ENCODE data around the gene ABHD2.

DNA sequence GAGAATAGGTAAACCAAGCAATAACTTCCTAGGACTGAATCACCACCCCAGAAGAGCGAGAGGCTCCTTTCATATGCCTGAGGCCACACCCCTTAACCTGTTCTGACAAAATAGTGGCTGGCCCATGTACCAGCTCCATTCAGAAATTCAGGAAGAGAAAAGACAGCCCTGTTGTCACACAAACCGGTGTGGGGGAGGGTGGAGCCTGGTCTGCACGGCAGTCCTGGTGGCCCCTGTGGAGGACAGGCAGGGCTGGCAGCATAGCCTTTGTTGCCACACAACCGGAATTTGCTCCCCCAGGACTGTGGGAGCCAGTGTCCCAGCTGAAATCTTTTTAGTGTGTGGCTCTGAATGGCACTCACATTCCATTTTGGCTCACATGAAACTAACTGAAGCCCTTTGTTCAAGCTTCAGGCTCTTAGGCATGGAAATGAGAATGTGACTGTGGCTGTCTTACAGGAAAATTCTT is 109.3 kb downstream of the ABHD2 start:
- TF ChIP-seq PTBP1 (IDR thresholded peaks at IDR 0.05; ENCODE audit: low read depth, low read length), result no peak
- TF ChIP-seq, protein P1, sequence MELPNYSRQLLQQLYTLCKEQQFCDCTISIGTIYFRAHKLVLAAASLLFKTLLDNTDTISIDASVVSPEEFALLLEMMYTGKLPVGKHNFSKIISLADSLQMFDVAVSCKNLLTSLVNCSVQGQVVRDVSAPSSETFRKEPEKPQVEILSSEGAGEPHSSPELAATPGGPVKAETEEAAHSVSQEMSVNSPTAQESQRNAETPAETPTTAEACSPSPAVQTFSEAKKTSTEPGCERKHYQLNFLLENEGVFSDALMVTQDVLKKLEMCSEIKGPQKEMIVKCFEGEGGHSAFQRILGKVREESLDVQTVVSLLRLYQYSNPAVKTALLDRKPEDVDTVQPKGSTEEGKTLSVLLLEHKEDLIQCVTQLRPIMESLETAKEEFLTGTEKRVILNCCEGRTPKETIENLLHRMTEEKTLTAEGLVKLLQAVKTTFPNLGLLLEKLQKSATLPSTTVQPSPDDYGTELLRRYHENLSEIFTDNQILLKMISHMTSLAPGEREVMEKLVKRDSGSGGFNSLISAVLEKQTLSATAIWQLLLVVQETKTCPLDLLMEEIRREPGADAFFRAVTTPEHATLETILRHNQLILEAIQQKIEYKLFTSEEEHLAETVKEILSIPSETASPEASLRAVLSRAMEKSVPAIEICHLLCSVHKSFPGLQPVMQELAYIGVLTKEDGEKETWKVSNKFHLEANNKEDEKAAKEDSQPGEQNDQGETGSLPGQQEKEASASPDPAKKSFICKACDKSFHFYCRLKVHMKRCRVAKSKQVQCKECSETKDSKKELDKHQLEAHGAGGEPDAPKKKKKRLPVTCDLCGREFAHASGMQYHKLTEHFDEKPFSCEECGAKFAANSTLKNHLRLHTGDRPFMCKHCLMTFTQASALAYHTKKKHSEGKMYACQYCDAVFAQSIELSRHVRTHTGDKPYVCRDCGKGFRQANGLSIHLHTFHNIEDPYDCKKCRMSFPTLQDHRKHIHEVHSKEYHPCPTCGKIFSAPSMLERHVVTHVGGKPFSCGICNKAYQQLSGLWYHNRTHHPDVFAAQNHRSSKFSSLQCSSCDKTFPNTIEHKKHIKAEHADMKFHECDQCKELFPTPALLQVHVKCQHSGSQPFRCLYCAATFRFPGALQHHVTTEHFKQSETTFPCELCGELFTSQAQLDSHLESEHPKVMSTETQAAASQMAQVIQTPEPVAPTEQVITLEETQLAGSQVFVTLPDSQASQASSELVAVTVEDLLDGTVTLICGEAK (IDR thresholded peaks at IDR 0.05), result no peak
- TF ChIP-seq, protein P1 (CRISPR knock-in tag; IDR thresholded peaks at IDR 0.05), result no peak
- TF ChIP-seq, protein P2, sequence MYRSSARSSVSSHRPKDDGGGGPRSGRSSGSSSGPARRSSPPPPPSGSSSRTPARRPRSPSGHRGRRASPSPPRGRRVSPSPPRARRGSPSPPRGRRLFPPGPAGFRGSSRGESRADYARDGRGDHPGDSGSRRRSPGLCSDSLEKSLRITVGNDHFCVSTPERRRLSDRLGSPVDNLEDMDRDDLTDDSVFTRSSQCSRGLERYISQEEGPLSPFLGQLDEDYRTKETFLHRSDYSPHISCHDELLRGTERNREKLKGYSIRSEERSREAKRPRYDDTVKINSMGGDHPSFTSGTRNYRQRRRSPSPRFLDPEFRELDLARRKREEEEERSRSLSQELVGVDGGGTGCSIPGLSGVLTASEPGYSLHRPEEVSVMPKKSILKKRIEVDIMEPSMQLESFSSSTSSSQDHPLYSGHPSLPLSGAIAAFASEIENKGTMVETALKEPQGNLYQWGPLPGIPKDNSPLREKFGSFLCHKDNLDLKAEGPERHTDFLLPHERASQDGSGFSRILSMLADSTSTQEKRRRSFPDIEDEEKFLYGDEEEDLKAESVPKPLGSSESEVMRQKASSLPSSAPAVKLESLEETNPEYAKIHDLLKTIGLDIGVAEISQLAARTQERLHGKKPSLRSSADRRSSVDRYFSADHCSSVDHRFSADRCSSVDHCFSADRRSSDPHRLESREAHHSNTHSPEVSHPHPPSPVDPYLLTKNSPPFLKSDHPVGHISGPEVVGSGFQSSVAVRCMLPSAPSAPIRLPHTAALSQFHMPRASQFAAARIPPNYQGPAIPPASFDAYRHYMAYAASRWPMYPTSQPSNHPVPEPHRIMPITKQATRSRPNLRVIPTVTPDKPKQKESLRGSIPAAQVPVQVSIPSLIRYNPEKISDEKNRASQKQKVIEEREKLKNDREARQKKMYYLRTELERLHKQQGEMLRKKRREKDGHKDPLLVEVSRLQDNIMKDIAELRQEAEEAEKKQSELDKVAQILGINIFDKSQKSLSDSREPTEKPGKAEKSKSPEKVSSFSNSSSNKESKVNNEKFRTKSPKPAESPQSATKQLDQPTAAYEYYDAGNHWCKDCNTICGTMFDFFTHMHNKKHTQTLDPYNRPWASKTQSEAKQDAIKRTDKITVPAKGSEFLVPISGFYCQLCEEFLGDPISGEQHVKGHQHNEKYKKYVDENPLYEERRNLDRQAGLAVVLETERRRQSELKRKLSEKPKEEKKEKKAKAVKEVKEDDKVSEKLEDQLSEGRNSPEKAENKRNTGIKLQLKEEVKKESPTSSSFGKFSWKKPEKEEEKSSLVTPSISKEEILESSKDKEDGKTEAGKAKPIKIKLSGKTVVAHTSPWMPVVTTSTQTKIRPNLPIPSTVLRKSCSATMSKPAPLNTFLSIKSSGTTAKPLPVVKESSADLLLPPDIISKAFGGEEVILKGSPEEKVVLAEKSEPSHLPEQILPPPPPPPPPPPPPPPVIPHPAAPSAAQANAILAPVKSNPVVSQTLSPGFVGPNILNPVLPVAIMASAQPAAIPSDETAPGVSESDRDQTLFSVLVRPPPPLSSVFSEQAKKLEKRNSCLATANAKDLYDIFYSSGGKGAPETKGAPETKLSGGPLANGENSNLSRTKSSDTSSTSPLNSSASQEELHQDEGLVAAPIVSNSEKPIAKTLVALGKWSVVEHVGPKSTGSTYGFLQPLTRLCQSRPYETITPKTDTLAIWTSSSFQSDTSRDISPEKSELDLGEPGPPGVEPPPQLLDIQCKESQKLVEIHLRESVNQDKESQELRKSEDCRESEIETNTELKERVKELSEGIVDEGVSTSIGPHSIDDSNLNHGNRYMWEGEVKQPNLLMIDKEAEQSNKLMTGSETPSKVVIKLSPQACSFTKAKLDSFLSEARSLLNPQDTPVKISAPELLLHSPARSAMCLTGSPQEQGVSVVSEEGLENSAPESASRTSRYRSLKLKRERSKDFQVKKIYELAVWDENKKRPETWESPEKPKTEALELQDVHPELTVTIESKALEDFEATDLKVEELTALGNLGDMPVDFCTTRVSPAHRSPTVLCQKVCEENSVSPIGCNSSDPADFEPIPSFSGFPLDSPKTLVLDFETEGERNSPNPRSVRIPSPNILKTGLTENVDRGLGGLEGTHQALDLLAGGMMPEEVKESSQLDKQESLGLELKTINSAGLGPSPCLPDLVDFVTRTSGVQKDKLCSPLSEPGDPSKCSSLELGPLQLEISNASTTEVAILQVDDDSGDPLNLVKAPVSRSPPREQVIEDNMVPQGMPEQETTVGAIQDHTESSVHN (IDR thresholded peaks at IDR 0.05; ENCODE audit: borderline replicate concordance in 1 of 2, low read depth in 1 of 2), result no peak
- no peak for TF ChIP-seq POLR2G (IDR thresholded peaks at IDR 0.05; ENCODE audit: low read depth, low read length)
- TF ChIP-seq, protein P3, sequence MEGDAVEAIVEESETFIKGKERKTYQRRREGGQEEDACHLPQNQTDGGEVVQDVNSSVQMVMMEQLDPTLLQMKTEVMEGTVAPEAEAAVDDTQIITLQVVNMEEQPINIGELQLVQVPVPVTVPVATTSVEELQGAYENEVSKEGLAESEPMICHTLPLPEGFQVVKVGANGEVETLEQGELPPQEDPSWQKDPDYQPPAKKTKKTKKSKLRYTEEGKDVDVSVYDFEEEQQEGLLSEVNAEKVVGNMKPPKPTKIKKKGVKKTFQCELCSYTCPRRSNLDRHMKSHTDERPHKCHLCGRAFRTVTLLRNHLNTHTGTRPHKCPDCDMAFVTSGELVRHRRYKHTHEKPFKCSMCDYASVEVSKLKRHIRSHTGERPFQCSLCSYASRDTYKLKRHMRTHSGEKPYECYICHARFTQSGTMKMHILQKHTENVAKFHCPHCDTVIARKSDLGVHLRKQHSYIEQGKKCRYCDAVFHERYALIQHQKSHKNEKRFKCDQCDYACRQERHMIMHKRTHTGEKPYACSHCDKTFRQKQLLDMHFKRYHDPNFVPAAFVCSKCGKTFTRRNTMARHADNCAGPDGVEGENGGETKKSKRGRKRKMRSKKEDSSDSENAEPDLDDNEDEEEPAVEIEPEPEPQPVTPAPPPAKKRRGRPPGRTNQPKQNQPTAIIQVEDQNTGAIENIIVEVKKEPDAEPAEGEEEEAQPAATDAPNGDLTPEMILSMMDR (IDR thresholded peaks at IDR 0.05 in 2 of 3, conservative IDR thresholded peaks at IDR 0.05 in 1 of 3; ENCODE audit: insufficient read depth in 2 of 3, low read depth in 1 of 3, low read length in 3 of 3), result no peak
- no peak for TF ChIP-seq POLR2AphosphoS2 (IDR thresholded peaks at IDR 0.05; ENCODE audit: low read length)
- no peak for TF ChIP-seq ILK (tag; IDR thresholded peaks at IDR 0.05; ENCODE audit: borderline replicate concordance, low read depth)
- TF ChIP-seq MTA1 (IDR thresholded peaks at IDR 0.05; ENCODE audit: borderline replicate concordance), result no peak
- no peak for TF ChIP-seq RAD51 (IDR thresholded peaks at IDR 0.05; ENCODE audit: borderline replicate concordance, low read depth)
- TF ChIP-seq PHB2 (IDR thresholded peaks at IDR 0.05; ENCODE audit: low read depth), result no peak
